Upper lobe of left lung (tissue), 6 donors: ENCODE results near the gene CMSS1. TPM values are rescaled to one million over a fixed set of nuclear protein-coding genes. Genes with fewer than 3 reads are reported as not detected.
A peak's percentile ranks its signal among the peaks of the same experiment; 100 is the strongest.

Experiments used
- ATAC-seq, 2 donors: fragments of 200-7000 bp; cut with Tn5 transposase; one replicate each; pipeline ENCODE4 v1.9.1; 2022; ENCODE audit warnings: mild to moderate bottlenecking in 2 of 2, moderate library complexity in 2 of 2; ENCODE audit not compliant: low FRiP score in 2 of 2
- DNase-seq, 2 donors: peaks; one replicate each; pipeline ENCODE4 v3.0.0-alpha.2; 2019 to 2020
- H3K27ac ChIP-seq, 4 donors: fragments of 200-600 bp; sonication (generic); one replicate each; pipeline ENCODE4 v1.5.1; 2016 to 2019
- H3K27me3 ChIP-seq, 4 donors: fragments of 200-600 bp; sonication (generic); one replicate each; pipeline ENCODE4 v1.5.1; 2017 to 2019
- H3K36me3 ChIP-seq, 4 donors: fragments of 200-600 bp; sonication (generic); one replicate each; pipeline ENCODE4 v1.5.1; 2016 to 2019
- H3K4me1 ChIP-seq, 4 donors: fragments of 200-600 bp; sonication (generic); one replicate each; pipeline ENCODE4 v1.5.1; 2018 to 2019
- H3K4me3 ChIP-seq, 4 donors: fragments of 200-600 bp; sonication (generic); one replicate each; pipeline ENCODE4 v1.5.1; 2017 to 2019; ENCODE audit warnings: mild to moderate bottlenecking in 2 of 4, moderate library complexity in 1 of 4
- H3K9me3 ChIP-seq, 4 donors: fragments of 200-600 bp; sonication (generic); one replicate each; pipeline ENCODE4 v1.5.1; 2018 to 2019
- CTCF ChIP-seq, 6 experiments: fragments of 450-650 bp in 4 of 6; fragments of 200-600 bp in 2 of 6; sonication (generic) in 2 of 6; IDR thresholded peaks; one replicate each; pipeline ENCODE4 v1.5.1; 2016 to 2019; ENCODE audit warnings: antibody characterized with exemption in 6 of 6
- EP300 ChIP-seq, 4 donors: sonication (generic); formaldehyde crosslinking; IDR thresholded peaks; one replicate each; pipeline ENCODE4 v1.5.1; 2017; ENCODE audit warnings: antibody characterized with exemption in 4 of 4, control low read depth in 2 of 4
- POLR2A ChIP-seq, 4 donors: fragments of 450-650 bp; IDR thresholded peaks; one replicate each; pipeline ENCODE4 v1.5.1; 2016 to 2017; ENCODE audit warnings: antibody characterized with exemption in 4 of 4, mild to moderate bottlenecking in 2 of 4
- POLR2AphosphoS5 ChIP-seq, 2 donors: sonication (generic); formaldehyde crosslinking; IDR thresholded peaks; one replicate each; pipeline ENCODE4 v1.5.1; 2017; ENCODE audit warnings: antibody characterized with exemption in 2 of 2
- WGBS, 2 donors: methylation state at CpG; one replicate each; pipeline ENCODE4 v1.1.5; 2017 to 2018; 5-methylcytosine and 5-hydroxymethylcytosine counted together
- total RNA-seq, 6 donors: library from RNA; depleted of rRNA in 4 of 6; stranded (reverse); fragments of >200 nt in 4 of 6; gene quantifications; one replicate each; pipeline versions ENCODE4 v1.1.0 to v1.2.1, GENCODE V29; 2016 to 2021
- donor health status: DM: no; HTN: no; CAD: no; lungs with moderate emphysema.
- donor health status: DM: no; HTN: yes; CAD: no; lungs with severe emphysema.

CMSS1 gene
- total RNA-seq, 6 donors from 2014 or later = 4.0 to 21.1 (median 12.0) TPM

DNA sequence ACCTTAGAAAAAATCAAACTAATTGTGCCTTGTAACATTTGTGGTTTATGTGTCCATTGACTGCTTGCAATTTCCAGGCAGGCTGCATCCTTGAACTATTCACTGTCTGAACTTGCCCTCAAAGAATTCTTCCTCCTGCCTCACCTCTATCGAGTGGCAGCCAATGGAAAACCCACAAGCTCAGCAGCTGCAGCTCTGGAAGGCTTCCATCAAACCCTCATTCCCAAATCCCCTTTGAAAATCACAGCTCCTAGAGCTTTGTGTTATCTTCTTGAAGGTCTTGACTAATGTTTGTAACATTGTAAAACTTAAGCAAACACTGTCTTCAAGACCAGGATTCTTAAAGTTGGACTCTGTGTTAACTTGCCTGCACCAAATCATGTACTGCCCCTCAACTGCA, 215.5 kb downstream of the CMSS1 start:
- H3K27ac ChIP-seq = no peak overlapping the region
- TF ChIP-seq POLR2A (IDR thresholded peaks at IDR 0.05) (no peak), POLR2AphosphoS5 (IDR thresholded peaks at IDR 0.05) (no peak), EP300 (IDR thresholded peaks at IDR 0.05) (no peak), CTCF (IDR thresholded peaks at IDR 0.05) (no peak)
- H3K36me3 ChIP-seq = no peaks in the 10 kb centered on the region
- no peaks in the 10 kb centered on the region for H3K27me3 ChIP-seq
- peak in 1 of 2 donors; percentile 51 for ATAC-seq
- WGBS, 2 donors = 73 to 77% methylated on average over 1 of the region's 1 CpG
- H3K4me1 ChIP-seq = no peaks in the 10 kb centered on the region
- H3K4me3 ChIP-seq = no peak overlapping the region
- H3K9me3 ChIP-seq = no peaks in the 10 kb centered on the region
- DNase-seq = no peak

- TF ChIP-seq POLR2AphosphoS5 (IDR thresholded peaks at IDR 0.05) = no peak
- no peak for TF ChIP-seq CTCF (IDR thresholded peaks at IDR 0.05)
- no peak for TF ChIP-seq EP300 (IDR thresholded peaks at IDR 0.05)
- no peak for TF ChIP-seq POLR2A (IDR thresholded peaks at IDR 0.05)
- no peak overlapping the region for H3K27ac ChIP-seq
- no peaks in the 10 kb centered on the region for H3K27me3 ChIP-seq
- H3K36me3 ChIP-seq = no peaks in the 10 kb centered on the region
- DNase-seq (no peak), ATAC-seq (no peak)
- WGBS, 2 donors = 98 to 99% methylated on average over 3 of the region's 3 CpGs
- no peak overlapping the region for H3K4me3 ChIP-seq
- no peaks in the 10 kb centered on the region for H3K9me3 ChIP-seq
- H3K4me1 ChIP-seq = no peaks in the 10 kb centered on the region
These were observed 216.3 kb downstream of the CMSS1 start for GRCh38 chr3:100033903-100034471.

- no peaks in the 10 kb centered on the region for H3K36me3 ChIP-seq
- ATAC-seq (no peak), DNase-seq (no peak)
- H3K27ac ChIP-seq = peak overlapping the region in 1 of 4 donors; percentile 6
- no peak overlapping the region for H3K4me3 ChIP-seq
- no peak for TF ChIP-seq CTCF (IDR thresholded peaks at IDR 0.05)
- no peak for TF ChIP-seq POLR2AphosphoS5 (IDR thresholded peaks at IDR 0.05)
- no peak for TF ChIP-seq EP300 (IDR thresholded peaks at IDR 0.05)
- TF ChIP-seq POLR2A (IDR thresholded peaks at IDR 0.05) = no peak
- no peaks in the 10 kb centered on the region for H3K27me3 ChIP-seq
- H3K9me3 ChIP-seq = no peaks in the 10 kb centered on the region
- peaks cover 8 to 28% (median 23%) of the 10 kb centered on the region in 4 donors for H3K4me1 ChIP-seq
These were observed 221.4 kb downstream of the CMSS1 start for GRCh38 chr3:100039075-100039474.

GRCh38 chr3:100040451-100041225, 223.0 kb downstream of the CMSS1 start:
- ATAC-seq = peak; percentile 41 to 75
- H3K36me3 ChIP-seq = no peaks in the 10 kb centered on the region
- H3K4me3 ChIP-seq = no peak overlapping the region
- DNase-seq = no peak
- H3K27ac ChIP-seq = peak overlapping the region; percentile 68 to 80 (median 76)
- peaks cover 8 to 29% (median 27%) of the 10 kb centered on the region in 4 donors for H3K4me1 ChIP-seq
- H3K27me3 ChIP-seq = no peaks in the 10 kb centered on the region
- TF ChIP-seq POLR2AphosphoS5 (IDR thresholded peaks at IDR 0.05) (peak; percentile 76 to 88), POLR2A (IDR thresholded peaks at IDR 0.05) (no peak), CTCF (IDR thresholded peaks at IDR 0.05) (no peak), EP300 (IDR thresholded peaks at IDR 0.05) (peak in 3 of 4 donors; percentile 59 to 96 (median 92))
- no peaks in the 10 kb centered on the region for H3K9me3 ChIP-seq
- 57 to 67% methylated on average over 3 of the region's 3 CpGs for WGBS, 2 donors
